Measurements from ENCODE around the gene ILF2.
A peak's percentile ranks its signal among the peaks of the same experiment; 100 is the strongest.

GRCh38 chr1:153633754-153634665 lies 36.8 kb downstream of the ILF2 start, which contains the start of gene CHTOP:
- peak in 1 of 3 experiments; percentile 27 for TF ChIP-seq CTCF (IDR thresholded peaks at IDR 0.05)
- peak in 1 of 2 donors; percentile 85 for TF ChIP-seq POLR2A (IDR thresholded peaks at IDR 0.05)
- TF ChIP-seq POLR2AphosphoS5 (IDR thresholded peaks at IDR 0.05; ENCODE audit: insufficient read depth in 1 of 2, low read depth in 1 of 2): peak; percentile 96 to 97
